ENCODE measurements around the gene NECTIN1.

NECTIN1 gene, protein sequence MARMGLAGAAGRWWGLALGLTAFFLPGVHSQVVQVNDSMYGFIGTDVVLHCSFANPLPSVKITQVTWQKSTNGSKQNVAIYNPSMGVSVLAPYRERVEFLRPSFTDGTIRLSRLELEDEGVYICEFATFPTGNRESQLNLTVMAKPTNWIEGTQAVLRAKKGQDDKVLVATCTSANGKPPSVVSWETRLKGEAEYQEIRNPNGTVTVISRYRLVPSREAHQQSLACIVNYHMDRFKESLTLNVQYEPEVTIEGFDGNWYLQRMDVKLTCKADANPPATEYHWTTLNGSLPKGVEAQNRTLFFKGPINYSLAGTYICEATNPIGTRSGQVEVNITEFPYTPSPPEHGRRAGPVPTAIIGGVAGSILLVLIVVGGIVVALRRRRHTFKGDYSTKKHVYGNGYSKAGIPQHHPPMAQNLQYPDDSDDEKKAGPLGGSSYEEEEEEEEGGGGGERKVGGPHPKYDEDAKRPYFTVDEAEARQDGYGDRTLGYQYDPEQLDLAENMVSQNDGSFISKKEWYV

DNA sequence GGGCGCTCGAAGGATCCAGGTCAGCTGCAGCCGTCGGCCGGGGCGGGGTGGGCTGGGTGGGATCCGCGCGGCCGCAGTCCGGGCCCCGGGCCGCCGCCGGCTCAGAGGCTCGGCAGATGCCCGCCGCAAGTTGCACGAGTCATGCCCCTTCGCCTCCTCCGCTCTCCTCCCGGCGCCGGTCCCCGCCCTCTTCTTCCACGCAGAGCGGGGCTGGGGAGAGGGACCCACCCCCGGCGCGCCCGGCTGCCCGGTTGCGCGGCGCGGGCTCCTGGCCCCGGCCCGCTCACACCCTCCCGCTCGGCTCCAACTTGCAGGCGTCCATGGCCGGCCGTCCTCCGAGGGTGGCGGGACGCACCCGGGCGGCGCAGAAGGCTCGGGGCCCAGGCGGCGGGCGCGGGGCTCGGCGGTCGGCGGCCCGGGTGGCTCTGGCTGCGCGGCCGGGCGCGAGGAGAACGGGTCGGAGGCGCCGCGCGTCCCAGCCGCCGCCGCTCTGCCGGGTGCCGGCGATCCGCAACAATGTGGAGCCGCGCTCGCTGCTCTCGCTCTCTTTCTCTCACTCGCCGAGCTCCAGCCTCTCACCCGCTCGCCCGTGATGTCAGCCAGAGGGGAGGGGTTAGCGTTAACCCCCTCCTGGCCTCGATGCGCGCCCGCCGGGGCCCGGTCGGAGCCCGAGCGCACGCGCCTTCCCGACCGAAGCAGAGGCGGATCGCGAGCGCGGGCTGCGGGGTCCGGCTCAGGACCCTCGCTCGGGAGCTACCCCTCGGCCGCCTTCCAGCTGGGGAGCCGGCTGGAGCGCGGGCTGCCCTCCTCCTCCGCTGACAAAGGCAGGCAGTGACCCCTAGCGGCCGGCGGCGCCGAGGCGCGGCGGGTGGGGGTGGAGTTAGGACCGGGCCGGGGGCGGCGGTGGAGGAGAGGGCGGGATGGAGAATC, at the start of gene NECTIN1:
NECTIN1 (minus strand) TSS at position 550 of the 930 bp plus-strand sequence. CDS start 647 bp downstream, outside the sequence.
- H3K9me3 ChIP-seq (ENCODE audit: control insufficient read depth, insufficient read depth, low read length), result no peaks in the 10 kb centered on the region
- H3K36me3 ChIP-seq (ENCODE audit: control insufficient read depth, insufficient read depth, low read length), result no peaks in the 10 kb centered on the region
- H3K4me3 ChIP-seq (ENCODE audit: low read depth, low read length), result peak within 1 kb of the TSS; percentile 92
- H3K27me3 ChIP-seq (ENCODE audit: control insufficient read depth, insufficient read depth, low read length), result peaks cover 16% of the 10 kb centered on the region
- peaks cover 16% of the 10 kb centered on the region for H3K4me1 ChIP-seq (ENCODE audit: control insufficient read depth, insufficient read depth, low read length)
- peak within 1 kb of the TSS; percentile 60 for H3K9ac ChIP-seq (ENCODE audit: low read depth, low read length)

- Histone ChIP-seq H3K9ac (ENCODE audit: low read depth, low read length) (no peak overlapping the region), H3K36me3 (ENCODE audit: control insufficient read depth, insufficient read depth, low read length) (no peaks in the 10 kb centered on the region), H3K9me3 (ENCODE audit: control insufficient read depth, insufficient read depth, low read length) (no peaks in the 10 kb centered on the region), H3K27me3 (ENCODE audit: control insufficient read depth, insufficient read depth, low read length) (peaks cover 11% of the 10 kb centered on the region), H3K4me3 (ENCODE audit: low read depth, low read length) (no peak overlapping the region), H3K4me1 (ENCODE audit: control insufficient read depth, insufficient read depth, low read length) (peaks cover 2% of the 10 kb centered on the region)
These were observed 49.6 kb upstream of the NECTIN1 start for GRCh38 chr11:119778391-119779194.

DNA sequence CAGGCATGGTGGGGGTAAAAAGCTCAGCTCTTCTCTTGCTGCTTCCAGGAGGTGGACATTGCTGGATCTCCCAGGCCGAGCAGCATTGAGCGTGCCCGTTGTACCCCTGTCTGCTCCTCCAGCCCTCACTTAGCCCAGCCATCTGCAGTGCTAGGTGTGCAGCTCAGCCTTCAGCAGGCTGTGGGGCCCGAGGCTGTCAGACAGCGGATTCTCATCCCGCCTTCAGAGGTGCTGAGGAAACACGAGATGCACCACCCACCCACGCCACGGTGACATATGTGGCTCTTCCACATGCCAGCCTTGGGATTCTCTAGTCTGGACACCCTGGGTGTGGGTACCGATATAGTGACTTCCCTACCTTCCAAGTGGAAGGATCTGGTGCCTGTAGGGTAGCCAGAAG, 48.9 kb upstream of the NECTIN1 start:
- Histone ChIP-seq H3K4me1 (ENCODE audit: control insufficient read depth, insufficient read depth, low read length) (peaks cover 2% of the 10 kb centered on the region), H3K9ac (ENCODE audit: low read depth, low read length) (no peak overlapping the region), H3K27me3 (ENCODE audit: control insufficient read depth, insufficient read depth, low read length) (peaks cover 12% of the 10 kb centered on the region), H3K4me3 (ENCODE audit: low read depth, low read length) (no peak overlapping the region), H3K36me3 (ENCODE audit: control insufficient read depth, insufficient read depth, low read length) (no peaks in the 10 kb centered on the region), H3K9me3 (ENCODE audit: control insufficient read depth, insufficient read depth, low read length) (no peaks in the 10 kb centered on the region)

- H3K4me1 ChIP-seq (ENCODE audit: control insufficient read depth, insufficient read depth, low read length), result no peaks in the 10 kb centered on the region
- H3K4me3 ChIP-seq (ENCODE audit: low read depth, low read length), result no peak overlapping the region
- no peak overlapping the region for H3K9ac ChIP-seq (ENCODE audit: low read depth, low read length)
- H3K36me3 ChIP-seq (ENCODE audit: control insufficient read depth, insufficient read depth, low read length), result no peaks in the 10 kb centered on the region
- H3K9me3 ChIP-seq (ENCODE audit: control insufficient read depth, insufficient read depth, low read length), result no peaks in the 10 kb centered on the region
- H3K27me3 ChIP-seq (ENCODE audit: control insufficient read depth, insufficient read depth, low read length), result peaks cover 12% of the 10 kb centered on the region
These were observed 47.7 kb upstream of the NECTIN1 start for GRCh38 chr11:119776651-119777050.

GRCh38 chr11:119776031-119776636, 47.1 kb upstream of the NECTIN1 start:
- H3K4me3 ChIP-seq (ENCODE audit: low read depth, low read length), result no peak overlapping the region
- H3K36me3 ChIP-seq (ENCODE audit: control insufficient read depth, insufficient read depth, low read length), result no peaks in the 10 kb centered on the region
- H3K9ac ChIP-seq (ENCODE audit: low read depth, low read length), result no peak overlapping the region
- peaks cover 12% of the 10 kb centered on the region for H3K27me3 ChIP-seq (ENCODE audit: control insufficient read depth, insufficient read depth, low read length)
- no peaks in the 10 kb centered on the region for H3K9me3 ChIP-seq (ENCODE audit: control insufficient read depth, insufficient read depth, low read length)
- H3K4me1 ChIP-seq (ENCODE audit: control insufficient read depth, insufficient read depth, low read length), result no peaks in the 10 kb centered on the region

DNA sequence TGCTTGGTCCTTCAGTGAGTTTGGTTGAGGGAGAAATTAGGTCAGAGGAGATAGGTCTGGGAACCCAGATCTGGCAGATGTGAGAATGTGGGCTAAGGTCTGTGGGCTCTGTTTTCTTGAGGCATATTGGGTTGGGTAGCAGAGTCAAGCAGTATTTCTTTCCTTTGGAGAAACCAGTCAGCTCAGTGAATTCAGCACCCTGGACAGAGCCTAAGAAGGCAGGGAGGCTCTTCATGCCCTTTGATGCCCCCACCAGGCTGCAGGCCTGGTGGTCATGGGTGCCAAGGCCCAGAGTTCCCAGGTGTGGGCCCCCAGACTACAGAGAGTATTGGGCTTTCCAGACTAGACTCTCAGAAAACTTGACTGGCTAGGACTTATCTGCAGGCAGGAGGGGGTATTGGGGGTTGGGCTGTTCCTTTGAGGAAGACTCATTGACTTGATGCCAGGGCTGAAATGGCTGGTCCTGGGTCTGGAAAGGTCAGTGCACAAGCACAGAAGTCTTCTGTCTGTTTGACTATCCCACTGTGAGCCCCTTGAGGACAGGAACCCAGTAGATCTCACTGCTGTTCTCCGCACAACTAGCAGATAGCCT, 45.3 kb upstream of the NECTIN1 start:
- H3K9me3 ChIP-seq (ENCODE audit: control insufficient read depth, insufficient read depth, low read length), result no peaks in the 10 kb centered on the region
- peaks cover 15% of the 10 kb centered on the region for H3K27me3 ChIP-seq (ENCODE audit: control insufficient read depth, insufficient read depth, low read length)
- H3K4me3 ChIP-seq (ENCODE audit: low read depth, low read length), result no peak overlapping the region
- H3K36me3 ChIP-seq (ENCODE audit: control insufficient read depth, insufficient read depth, low read length), result no peaks in the 10 kb centered on the region
- no peak overlapping the region for H3K9ac ChIP-seq (ENCODE audit: low read depth, low read length)
- no peaks in the 10 kb centered on the region for H3K4me1 ChIP-seq (ENCODE audit: control insufficient read depth, insufficient read depth, low read length)

GRCh38 chr11:119772641-119773415, 43.8 kb upstream of the NECTIN1 start:
- peaks cover 12% of the 10 kb centered on the region for H3K27me3 ChIP-seq (ENCODE audit: control insufficient read depth, insufficient read depth, low read length)
- H3K36me3 ChIP-seq (ENCODE audit: control insufficient read depth, insufficient read depth, low read length), result no peaks in the 10 kb centered on the region

GRCh38 chr11:119772076-119772475, 43.1 kb upstream of the NECTIN1 start:
- no peaks in the 10 kb centered on the region for H3K36me3 ChIP-seq (ENCODE audit: control insufficient read depth, insufficient read depth, low read length)
- H3K4me3 ChIP-seq (ENCODE audit: low read depth, low read length), result no peak overlapping the region
- no peaks in the 10 kb centered on the region for H3K4me1 ChIP-seq (ENCODE audit: control insufficient read depth, insufficient read depth, low read length)
- no peaks in the 10 kb centered on the region for H3K9me3 ChIP-seq (ENCODE audit: control insufficient read depth, insufficient read depth, low read length)
- no peak overlapping the region for H3K9ac ChIP-seq (ENCODE audit: low read depth, low read length)
- peaks cover 12% of the 10 kb centered on the region for H3K27me3 ChIP-seq (ENCODE audit: control insufficient read depth, insufficient read depth, low read length)

More at GRCh38 chr11:119772641-119773415, 43.8 kb upstream of the NECTIN1 start:
- Histone ChIP-seq H3K4me3 (ENCODE audit: low read depth, low read length) (no peak overlapping the region), H3K9me3 (ENCODE audit: control insufficient read depth, insufficient read depth, low read length) (no peaks in the 10 kb centered on the region), H3K4me1 (ENCODE audit: control insufficient read depth, insufficient read depth, low read length) (no peaks in the 10 kb centered on the region), H3K9ac (ENCODE audit: low read depth, low read length) (no peak overlapping the region)

DNA sequence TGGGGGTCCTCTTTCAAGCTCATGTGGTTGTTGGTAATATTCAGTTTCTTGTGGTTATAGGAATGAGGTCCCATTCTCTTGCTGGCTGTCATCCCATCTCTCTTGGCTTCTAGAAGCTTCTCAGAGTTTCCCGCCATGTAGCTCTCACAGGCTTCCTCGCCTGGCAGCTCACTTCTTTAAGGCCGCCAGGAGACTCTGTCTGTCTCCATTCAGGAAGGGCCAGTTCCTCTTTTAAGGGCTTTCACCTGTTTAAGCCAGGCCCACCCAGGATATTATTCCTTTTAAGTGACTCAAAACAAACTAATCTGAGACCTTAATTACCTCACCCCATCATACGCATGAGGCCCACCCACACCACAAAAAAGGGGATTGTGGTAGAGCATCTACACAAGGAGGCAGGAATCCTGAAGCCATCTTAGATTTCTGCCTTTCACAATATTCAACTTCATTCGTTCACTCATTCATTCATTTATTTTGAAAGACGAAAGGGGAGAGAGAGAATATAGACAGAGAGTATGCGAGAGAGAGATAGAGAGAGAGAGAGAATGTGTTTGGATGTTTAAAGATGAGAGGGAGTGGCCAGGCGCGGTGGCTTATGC, 42.3 kb upstream of the NECTIN1 start:
- Histone ChIP-seq H3K4me3 (ENCODE audit: low read depth, low read length) (no peak overlapping the region), H3K36me3 (ENCODE audit: control insufficient read depth, insufficient read depth, low read length) (no peaks in the 10 kb centered on the region), H3K4me1 (ENCODE audit: control insufficient read depth, insufficient read depth, low read length) (no peaks in the 10 kb centered on the region), H3K27me3 (ENCODE audit: control insufficient read depth, insufficient read depth, low read length) (peaks cover 11% of the 10 kb centered on the region), H3K9me3 (ENCODE audit: control insufficient read depth, insufficient read depth, low read length) (no peaks in the 10 kb centered on the region), H3K9ac (ENCODE audit: low read depth, low read length) (no peak overlapping the region)

- H3K4me1 ChIP-seq (ENCODE audit: control insufficient read depth, insufficient read depth, low read length), result no peaks in the 10 kb centered on the region
- H3K4me3 ChIP-seq (ENCODE audit: low read depth, low read length), result no peak overlapping the region
- H3K27me3 ChIP-seq (ENCODE audit: control insufficient read depth, insufficient read depth, low read length), result peaks cover 5% of the 10 kb centered on the region
- H3K9me3 ChIP-seq (ENCODE audit: control insufficient read depth, insufficient read depth, low read length), result no peaks in the 10 kb centered on the region
- no peak overlapping the region for H3K9ac ChIP-seq (ENCODE audit: low read depth, low read length)
- no peaks in the 10 kb centered on the region for H3K36me3 ChIP-seq (ENCODE audit: control insufficient read depth, insufficient read depth, low read length)
These were observed 36.6 kb upstream of the NECTIN1 start for GRCh38 chr11:119765628-119766027.

All from iPS-15b (cell line).